Stimulated activated CD4-positive, alpha-beta T cell treated with anti-CD3 and anti-CD28 coated beads, TNF-alpha, amount 100 ng/mL, for 4 hours (primary cell): ENCODE measurements around the gene CEP192.
"Not testable (repeated sequence)": the region's sequence is repeated elsewhere in the genome, so short reads cannot be mapped to it uniquely, and the experiment has no call there.

Experiments
- DNase-seq, 3 experiments: peaks; one replicate each; pipeline ENCODE4 v3.0.0-alpha.2; 2020; ENCODE audit warnings: low read depth in 3 of 3

The CEP192 gene

GRCh38 chr18:12993439-12993838, 2.3 kb downstream of the CEP192 start:
- DNase-seq, result no peak

- DNase-seq, result no peak
These were observed 4.3 kb downstream of the CEP192 start for GRCh38 chr18:12995424-12995823.

- DNase-seq, result no peak
These were observed 4.9 kb downstream of the CEP192 start for GRCh38 chr18:12995952-12996477.

- DNase-seq, result no peak
These were observed 5.6 kb downstream of the CEP192 start for GRCh38 chr18:12996661-12997292.

- not testable (repeated sequence) for DNase-seq
These were observed 6.2 kb downstream of the CEP192 start for GRCh38 chr18:12997330-12997729.

- DNase-seq, result no peak
These were observed 7.3 kb downstream of the CEP192 start for GRCh38 chr18:12998332-12999060.

- no peak for DNase-seq
These were observed 12.3 kb downstream of the CEP192 start for GRCh38 chr18:13003466-13003896.

GRCh38 chr18:13004396-13004795, 13.2 kb downstream of the CEP192 start:
- no peak for DNase-seq

GRCh38 chr18:13005289-13005688, 14.1 kb downstream of the CEP192 start:
- DNase-seq, result no peak

- no peak for DNase-seq
These were observed 15.5 kb downstream of the CEP192 start for GRCh38 chr18:13006531-13007247.

- no peak for DNase-seq
These were observed 16.0 kb downstream of the CEP192 start for GRCh38 chr18:13007248-13007560.

- no peak for DNase-seq
These were observed 20.6 kb downstream of the CEP192 start for GRCh38 chr18:13011719-13012118.

- DNase-seq, result no peak
These were observed 23.1 kb downstream of the CEP192 start for GRCh38 chr18:13014232-13014631.

GRCh38 chr18:13014818-13015217, 23.7 kb downstream of the CEP192 start:
- no peak for DNase-seq

GRCh38 chr18:13017247-13017875, 26.2 kb downstream of the CEP192 start:
- no peak for DNase-seq

- DNase-seq, result no peak
These were observed 27.2 kb downstream of the CEP192 start for GRCh38 chr18:13018374-13018773.

- DNase-seq, result no peak
These were observed 28.1 kb downstream of the CEP192 start for GRCh38 chr18:13019301-13019700.

- DNase-seq, result no peak
These were observed 31.5 kb downstream of the CEP192 start for GRCh38 chr18:13022644-13023043.

GRCh38 chr18:13025233-13025632, 34.1 kb downstream of the CEP192 start:
- DNase-seq, result no peak

- DNase-seq, result no peak
These were observed 35.6 kb downstream of the CEP192 start for GRCh38 chr18:13026583-13027270.

GRCh38 chr18:13028869-13029268, 37.7 kb downstream of the CEP192 start:
- no peak for DNase-seq

GRCh38 chr18:13032173-13032572, 41.0 kb downstream of the CEP192 start:
- no peak for DNase-seq
